Caco-2 (cell line): ENCODE results near the gene MRPL50. TPM values are rescaled to one million over a fixed set of nuclear protein-coding genes. Genes with fewer than 3 reads are reported as not detected.

ENCODE experiments used
- BruUV-seq: library from RNA; stranded (reverse); fragments of 400-500 nt; replicated peaks from 2 replicates; lab custom pipeline; 2021; lab: Mats Ljungman, UMichigan
- CTCF ChIA-PET: fragments of 300-600 bp; sonication (Branson Sonifier 250); formaldehyde crosslinking; loops from one replicate; lab custom pipeline; 2022; ENCODE audit warnings: antibody characterized with exemption; lab: Charles Lee
- POLR2A ChIA-PET: fragments of 300-600 bp; sonication (Branson Sonifier 250); formaldehyde crosslinking; loops from one replicate; lab custom pipeline; 2022; ENCODE audit warnings: antibody characterized with exemption; lab: Charles Lee
- DNase-seq, 2 experiments: peaks; one replicate each; pipeline versions ENCODE4 v3.0.0 to v3.0.0-alpha.2; 2020 to 2022
- H3K27me3 ChIP-seq: replicated peaks from 2 replicates; pipeline ENCODE4 v1.6.0; 2011; ENCODE audit warnings: low read length; ENCODE audit not compliant: control insufficient read depth, insufficient read depth
- H3K36me3 ChIP-seq: 2 replicates; pipeline ENCODE4 v1.5.1; 2011; ENCODE audit warnings: low read length; ENCODE audit not compliant: control insufficient read depth, insufficient read depth
- H3K4me1 ChIP-seq: fragments of 250-450 bp; sonication (Bioruptor Pico); 2 replicates; pipeline ENCODE4 v1.5.1; 2020; ENCODE audit warnings: mild to moderate bottlenecking
- H3K4me3 ChIP-seq: 2 replicates; pipeline ENCODE4 v1.5.1; 2011; ENCODE audit warnings: low read depth, mild to moderate bottlenecking, control low read depth, low read length
- H3K9me3 ChIP-seq: fragments of 250-450 bp; sonication (Bioruptor Pico); 2 replicates; pipeline ENCODE4 v1.5.1; 2020; ENCODE audit warnings: mild to moderate bottlenecking, moderate library complexity
- H3K27ac Mint-ChIP-seq: one replicate; pipeline ENCODE4 v1.8.0; 2022; ENCODE audit warnings: mixed read lengths; ENCODE audit not compliant: unreplicated experiment
- H3K27me3 Mint-ChIP-seq: one replicate; pipeline ENCODE4 v1.8.0; 2022; ENCODE audit warnings: mixed read lengths; ENCODE audit not compliant: insufficient read depth, unreplicated experiment
- H3K36me3 Mint-ChIP-seq: one replicate; pipeline ENCODE4 v1.8.0; 2022; ENCODE audit warnings: mild to moderate bottlenecking, mixed read lengths; ENCODE audit not compliant: insufficient read depth, unreplicated experiment
- H3K4me1 Mint-ChIP-seq: one replicate; pipeline ENCODE4 v1.8.0; 2022; ENCODE audit warnings: low read depth, mixed read lengths; ENCODE audit not compliant: unreplicated experiment
- H3K4me3 Mint-ChIP-seq: one replicate; pipeline ENCODE4 v1.8.0; 2022; ENCODE audit warnings: mild to moderate bottlenecking, moderate library complexity, mixed read lengths; ENCODE audit not compliant: unreplicated experiment
- H3K9me3 Mint-ChIP-seq: one replicate; pipeline ENCODE4 v1.8.0; 2022; ENCODE audit warnings: mixed read lengths; ENCODE audit not compliant: unreplicated experiment
- CTCF ChIP-seq, 2 experiments: fragments of 200-600 bp in 1 of 2; IDR thresholded peaks; 1 replicate in 1 of 2; 2 replicates in 1 of 2; pipeline versions ENCODE4 v1.5.1 to v1.8.0; 2011 to 2022; ENCODE audit warnings: antibody characterized with exemption in 1 of 2, control low read depth in 1 of 2, inconsistent platforms in 1 of 2, low read depth in 1 of 2, low read length in 1 of 2, mild to moderate bottlenecking in 1 of 2, moderate library complexity in 1 of 2; ENCODE audit not compliant: insufficient read depth in 1 of 2, severe bottlenecking in 1 of 2, unreplicated experiment in 1 of 2
- intact Hi-C: fragments of 100-400 bp; cut with micrococcal nuclease; formaldehyde crosslinking; loops from one replicate; pipeline ENCODE4 v1.10.0; 2022; ENCODE audit not compliant: unreplicated experiment
- total RNA-seq: library from RNA; stranded (reverse); gene quantifications from 2 replicates; pipeline ENCODE4 v1.2.3, GENCODE V29; 2022

Gene MRPL50
- total RNA-seq, 1 experiment from 2014 or later, result 15.6 TPM

- Mint-ChIP-seq H3K27ac (no peak overlapping the region), H3K36me3 (no peaks in the 10 kb centered on the region), H3K9me3 (peaks cover 12% of the 10 kb centered on the region), H3K4me3 (no peak overlapping the region), H3K4me1 (peaks cover 13% of the 10 kb centered on the region), H3K27me3 (no peaks in the 10 kb centered on the region)
- no peak overlapping the region for H3K4me3 ChIP-seq
- DNase-seq, result no peak
- no peaks in the 10 kb centered on the region for H3K27me3 ChIP-seq
- no TSS peak for BruUV-seq
- no peaks in the 10 kb centered on the region for H3K36me3 ChIP-seq
- no peak for TF ChIP-seq CTCF (IDR thresholded peaks at IDR 0.05; ENCODE audit: insufficient read depth in 1 of 2, low read depth in 1 of 2, low read length in 1 of 2, severe bottlenecking in 1 of 2, unreplicated experiment in 1 of 2)
- POLR2A ChIA-PET, result no interaction called here
- no peaks in the 10 kb centered on the region for H3K9me3 ChIP-seq
- CTCF ChIA-PET, result no interaction called here
- intact Hi-C loops, result no loop called here
- H3K4me1 ChIP-seq, result peaks cover 9% of the 10 kb centered on the region
These were observed 31.3 kb upstream of the MRPL50 start for GRCh38 chr9:101429736-101430135.

GRCh38 chr9:101428909-101429308 is 30.5 kb upstream of the MRPL50 start:
- CTCF ChIA-PET, result no interaction called here
- H3K4me3 ChIP-seq, result no peak overlapping the region
- POLR2A ChIA-PET, result no interaction called here

GRCh38 chr9:101427957-101428655 is 29.7 kb upstream of the MRPL50 start:
- no peaks in the 10 kb centered on the region for H3K9me3 ChIP-seq
- ChIA-PET CTCF (no interaction called here), POLR2A (interaction anchor here (1.4 kb wide), 1 partner anchor 30 kb away, joined by 5 read pairs; the partner anchor contains the start of genes MRPL50 and ZNF189)
- peaks cover 20% of the 10 kb centered on the region for H3K9me3 Mint-ChIP-seq
- H3K27ac Mint-ChIP-seq, result no peak overlapping the region
- H3K4me3 ChIP-seq, result no peak overlapping the region
- H3K27me3 ChIP-seq, result no peaks in the 10 kb centered on the region
- peaks cover under 1% of the 10 kb centered on the region for H3K4me1 Mint-ChIP-seq
- H3K4me1 ChIP-seq, result peaks cover 5% of the 10 kb centered on the region
- no TSS peak for BruUV-seq
- no peak for DNase-seq
- no peaks in the 10 kb centered on the region for H3K36me3 Mint-ChIP-seq
- H3K4me3 Mint-ChIP-seq, result no peak overlapping the region
- H3K36me3 ChIP-seq, result no peaks in the 10 kb centered on the region
- H3K27me3 Mint-ChIP-seq, result no peaks in the 10 kb centered on the region
- no peak for TF ChIP-seq CTCF (IDR thresholded peaks at IDR 0.05; ENCODE audit: insufficient read depth in 1 of 2, low read depth in 1 of 2, low read length in 1 of 2, severe bottlenecking in 1 of 2, unreplicated experiment in 1 of 2)
- intact Hi-C loops, result no loop called here

More at GRCh38 chr9:101428909-101429308, 30.5 kb upstream of the MRPL50 start:
- Histone ChIP-seq H3K36me3 (no peaks in the 10 kb centered on the region), H3K9me3 (no peaks in the 10 kb centered on the region), H3K27me3 (no peaks in the 10 kb centered on the region), H3K4me1 (peaks cover 9% of the 10 kb centered on the region)
- H3K36me3 Mint-ChIP-seq, result no peaks in the 10 kb centered on the region
- intact Hi-C loops, result no loop called here
- H3K27ac Mint-ChIP-seq, result no peak overlapping the region
- no TSS peak for BruUV-seq
- H3K9me3 Mint-ChIP-seq, result peaks cover 20% of the 10 kb centered on the region
- DNase-seq, result no peak
- no peak overlapping the region for H3K4me3 Mint-ChIP-seq
- no peaks in the 10 kb centered on the region for H3K27me3 Mint-ChIP-seq
- peaks cover 8% of the 10 kb centered on the region for H3K4me1 Mint-ChIP-seq
- no peak for TF ChIP-seq CTCF (IDR thresholded peaks at IDR 0.05; ENCODE audit: insufficient read depth in 1 of 2, low read depth in 1 of 2, low read length in 1 of 2, severe bottlenecking in 1 of 2, unreplicated experiment in 1 of 2)
